ENCODE data around the gene NR2F1-AS1.
A peak's percentile ranks its signal among the peaks of the same experiment; 100 is the strongest.

NR2F1-AS1 gene

GRCh38 chr5:93603078-93603792 is 22.2 kb upstream of the NR2F1-AS1 start:
- no peak for DNase-seq

DNA sequence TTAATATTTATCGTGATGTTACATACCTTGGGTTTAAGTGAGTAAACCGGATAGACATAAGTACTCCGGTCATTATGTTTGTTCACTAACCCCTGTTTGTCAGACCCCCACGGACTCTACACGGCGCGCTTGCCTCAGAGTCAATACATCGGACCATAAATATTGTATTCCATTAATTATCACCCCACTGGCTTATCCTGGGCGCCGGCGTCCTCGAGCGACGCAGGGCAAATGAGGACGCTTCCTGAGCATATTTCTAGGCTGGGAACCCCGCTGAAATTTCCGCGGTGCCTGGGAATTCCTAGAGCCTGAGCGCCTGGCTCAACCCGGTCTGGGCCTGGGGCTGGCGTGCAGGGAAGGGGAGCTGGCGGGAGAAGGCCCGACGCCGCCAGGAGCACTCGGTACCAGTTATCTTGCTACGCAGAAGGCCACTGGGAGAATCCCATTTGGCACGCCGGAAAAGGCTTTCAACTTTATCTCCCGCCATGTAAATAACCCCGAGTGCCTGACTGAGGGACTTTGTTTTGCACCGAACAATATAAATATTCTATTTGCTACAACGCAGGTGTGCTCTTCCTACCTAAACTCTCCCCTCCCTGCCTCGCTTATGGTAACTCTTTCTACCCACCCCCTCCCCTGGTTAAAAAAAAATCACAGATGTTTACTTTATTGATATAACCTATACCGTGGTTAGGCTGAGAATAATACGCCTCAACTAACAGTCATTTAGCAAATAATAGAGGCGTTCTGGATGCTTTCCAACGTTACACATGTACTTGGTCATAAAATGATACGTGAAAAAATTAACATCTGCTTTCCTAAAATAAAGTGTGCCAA is 21.4 kb upstream of the NR2F1-AS1 start:
- DNase-seq = no peak

DNA sequence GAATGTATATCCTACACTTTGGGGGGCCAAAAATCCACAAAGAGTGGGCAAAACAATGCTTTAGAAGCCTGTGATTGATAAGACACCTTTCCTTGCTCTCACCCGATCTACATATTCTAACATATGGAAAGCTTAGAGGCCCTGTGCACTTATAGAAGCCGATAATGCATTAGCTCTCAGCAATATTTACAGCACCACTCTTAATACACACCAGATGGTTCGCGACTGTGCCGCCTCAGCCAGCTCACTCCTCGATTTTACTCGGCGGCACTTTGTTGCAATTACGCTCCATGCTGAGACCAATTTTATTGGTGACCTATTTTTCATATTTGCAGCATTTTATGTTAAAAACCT is 20.8 kb upstream of the NR2F1-AS1 start:
- DNase-seq = no peak

DNA sequence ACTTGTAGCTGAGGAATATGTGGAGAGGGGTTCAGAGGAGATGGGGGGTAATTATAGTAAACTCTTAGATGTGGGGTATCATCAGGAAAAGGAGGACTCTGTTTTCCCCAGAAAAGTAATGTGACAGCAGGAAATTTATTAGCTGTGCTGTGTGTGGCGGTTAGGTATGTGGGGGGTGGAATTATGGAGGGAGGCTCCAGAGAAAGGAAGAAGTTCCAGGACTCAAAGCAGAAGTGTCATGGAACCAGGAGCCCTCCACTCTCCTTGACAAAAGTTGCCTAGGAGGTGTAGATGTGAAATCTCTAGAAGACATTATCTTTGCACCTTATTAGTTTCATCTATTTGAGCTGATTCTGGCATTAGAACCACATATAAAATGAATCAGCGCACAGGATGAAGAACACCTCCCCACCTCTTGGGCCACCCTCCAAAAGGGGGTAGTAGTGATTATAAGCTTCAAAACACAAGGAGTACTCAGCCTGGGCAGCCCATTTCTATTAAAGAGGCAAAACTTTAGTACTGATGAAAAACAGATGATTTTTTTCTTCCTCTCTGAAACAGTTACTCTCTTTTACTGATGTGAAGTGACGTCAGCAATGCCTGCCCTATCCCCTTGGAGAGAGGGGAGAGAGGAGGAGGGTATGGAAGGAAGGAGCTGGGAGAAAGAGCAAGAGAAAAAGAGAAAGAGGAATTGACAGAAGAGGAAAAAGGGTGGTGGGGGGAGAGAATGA is 20.2 kb upstream of the NR2F1-AS1 start:
- peak; percentile 46 for DNase-seq

DNA sequence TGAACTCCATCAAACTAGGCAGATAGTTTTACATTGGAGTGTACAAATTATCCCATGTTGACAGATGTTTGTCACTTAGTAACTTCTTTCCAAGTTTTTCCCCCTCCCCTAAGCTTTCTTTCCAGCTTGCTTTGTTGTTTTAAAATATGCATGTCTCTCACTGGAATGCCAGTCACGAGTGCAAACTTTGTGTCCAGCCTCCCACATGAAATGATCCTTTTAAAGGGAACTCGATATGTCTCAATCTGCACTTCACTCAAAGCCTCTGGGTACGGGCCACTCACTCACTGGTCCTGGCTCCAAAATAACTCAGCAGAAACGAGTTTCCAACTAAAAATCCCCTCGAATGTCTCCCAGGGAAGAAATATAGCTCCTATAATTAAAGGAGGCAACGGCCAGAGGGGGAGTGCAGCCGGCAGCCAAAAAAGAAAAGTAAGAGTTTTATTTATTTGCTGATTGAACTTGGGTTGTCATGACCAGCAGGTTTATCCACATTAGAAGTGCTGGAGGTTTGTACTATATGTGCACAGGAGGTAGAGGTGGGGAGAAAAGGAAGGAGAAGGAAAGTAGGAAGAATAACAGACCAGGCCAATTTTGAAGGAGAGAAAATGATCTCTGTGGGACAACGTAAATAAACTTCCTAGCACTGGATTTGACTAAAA is 19.5 kb upstream of the NR2F1-AS1 start:
- no peak for DNase-seq

DNA sequence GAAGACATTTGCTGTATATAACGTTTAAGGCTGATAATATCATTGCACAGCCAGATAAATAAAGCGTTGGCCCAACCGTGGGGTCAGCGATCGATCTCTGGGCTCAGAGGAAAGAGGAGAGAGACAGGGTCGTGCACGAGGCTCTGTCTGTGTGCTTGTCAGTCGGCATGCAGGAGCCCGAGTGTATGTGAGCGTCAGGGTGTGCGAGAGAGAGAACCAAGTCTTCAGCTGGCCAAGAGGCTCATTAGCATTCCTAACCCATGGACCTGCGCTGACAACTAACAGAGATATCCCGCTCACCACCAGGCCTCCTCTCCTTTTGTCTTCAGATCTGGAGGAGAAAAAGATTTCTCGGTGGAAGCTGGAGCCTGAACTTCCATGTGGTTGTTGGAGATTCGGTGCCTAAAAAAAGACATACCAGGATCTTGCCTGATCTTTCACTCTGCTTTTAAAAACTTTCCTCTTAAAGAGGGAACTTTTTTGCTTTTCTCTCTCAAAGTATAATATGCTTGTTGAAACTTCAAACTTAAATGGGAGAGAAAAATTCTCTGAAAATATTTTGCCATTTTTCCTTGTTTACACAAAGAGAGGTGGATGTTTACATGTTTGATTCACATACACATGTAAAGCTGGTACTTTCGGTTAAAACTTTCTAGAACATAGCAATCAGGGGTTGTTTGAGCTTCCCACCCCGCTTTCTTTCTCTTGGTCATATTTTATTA is 18.5 kb upstream of the NR2F1-AS1 start:
- DNase-seq = no peak

DNA sequence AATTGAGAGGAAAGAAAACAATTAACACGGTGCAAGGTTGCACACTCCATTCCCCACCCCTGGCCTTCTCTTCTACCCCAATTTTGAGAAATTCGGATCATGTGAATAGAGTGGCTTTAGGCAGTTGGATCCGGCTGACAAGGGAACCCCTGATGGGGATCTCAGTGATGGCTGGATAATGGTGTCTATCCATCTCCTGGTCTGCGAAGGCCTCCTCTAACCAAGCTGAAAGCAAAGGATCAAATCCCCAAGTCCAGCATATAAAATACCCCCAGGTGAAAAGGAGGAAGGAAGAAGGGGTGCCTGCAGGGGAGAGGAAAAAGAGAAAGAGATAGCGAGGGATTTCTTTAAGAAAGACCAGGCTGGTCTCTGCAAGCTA is 18.0 kb upstream of the NR2F1-AS1 start:
- no peak for DNase-seq

DNA sequence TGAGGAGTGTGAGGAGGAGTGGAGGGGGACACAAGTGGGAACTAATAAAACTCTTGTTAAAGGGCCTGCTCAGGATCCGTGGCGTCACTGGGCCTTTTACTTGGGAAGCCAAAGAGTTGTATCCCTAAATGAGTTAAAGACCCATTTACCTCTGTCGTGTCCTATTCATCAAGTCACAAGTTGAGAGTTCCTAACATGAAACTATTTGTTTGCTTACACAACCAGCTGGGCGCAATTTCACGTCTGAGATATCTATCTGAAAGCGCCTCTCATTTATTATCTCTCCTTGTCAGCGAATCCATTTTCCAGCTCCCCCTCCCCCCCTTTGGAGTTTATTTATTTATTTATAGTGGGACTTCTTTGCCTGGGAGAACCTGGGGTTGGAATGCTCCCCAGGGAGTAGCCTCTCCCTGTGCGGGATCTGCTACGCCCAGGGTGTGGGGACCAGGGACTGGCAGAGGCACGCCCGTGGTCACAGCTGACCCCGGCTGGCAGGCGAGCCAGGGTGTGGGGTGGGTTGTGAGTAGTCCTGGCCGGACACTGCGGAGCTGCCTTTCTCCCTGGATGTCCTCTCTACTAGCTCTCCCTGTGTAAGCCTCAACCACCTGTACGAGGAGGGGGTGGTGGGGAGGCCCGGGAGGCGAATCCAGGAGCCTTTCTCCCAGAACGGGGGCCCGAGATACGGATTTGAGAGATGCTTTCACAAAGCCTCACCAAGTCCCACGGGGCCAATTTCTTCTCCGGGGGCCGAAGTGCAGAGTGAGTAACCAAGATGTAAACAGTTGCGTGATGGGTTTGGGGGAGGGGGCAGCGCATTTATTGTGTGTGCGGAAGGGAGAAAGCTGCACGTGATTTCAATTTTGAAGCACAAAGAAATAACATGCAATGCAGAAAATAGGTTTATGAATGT is 17.3 kb upstream of the NR2F1-AS1 start:
- DNase-seq = no peak

DNA sequence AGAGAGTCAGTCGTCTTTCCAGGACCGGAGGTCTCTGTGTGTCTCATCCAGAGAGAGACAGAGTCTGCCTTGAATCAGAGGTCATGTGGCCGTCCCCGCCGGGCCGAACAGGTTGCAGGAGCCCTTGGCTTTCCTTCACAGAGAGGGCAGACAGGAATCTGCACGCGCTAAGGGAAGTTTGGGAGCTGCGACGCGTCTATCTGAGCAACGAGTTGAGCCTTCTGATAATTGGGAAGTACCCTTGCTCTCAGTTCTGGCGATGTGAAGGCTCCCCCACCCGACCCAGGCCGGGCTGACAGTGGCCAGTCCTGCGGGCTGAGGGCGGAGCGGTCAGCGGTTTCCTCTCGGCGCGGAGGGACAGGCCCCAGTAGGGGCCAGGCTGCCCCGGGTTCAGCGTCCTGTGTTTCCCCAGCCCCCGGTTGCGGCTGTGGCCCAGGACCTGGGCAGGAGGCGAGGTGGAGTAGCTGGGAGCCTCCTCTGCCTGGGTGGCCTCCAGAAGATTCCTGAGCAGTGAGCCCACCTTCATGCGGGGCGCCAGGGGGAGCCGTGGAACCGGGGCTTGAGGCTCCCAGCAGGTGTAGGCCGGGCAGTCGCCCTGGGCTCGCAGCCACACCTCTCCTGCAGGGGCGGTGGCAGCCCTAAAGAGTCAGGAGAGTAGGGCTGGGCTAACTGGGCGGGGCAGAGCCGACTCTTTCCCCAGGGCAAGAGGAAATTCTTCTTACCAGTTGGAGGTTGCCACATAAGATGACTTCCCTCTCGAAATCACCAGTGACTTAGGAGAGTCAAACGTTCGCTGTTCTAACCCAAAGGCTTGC is 15.9 kb upstream of the NR2F1-AS1 start:
- no peak for DNase-seq

DNA sequence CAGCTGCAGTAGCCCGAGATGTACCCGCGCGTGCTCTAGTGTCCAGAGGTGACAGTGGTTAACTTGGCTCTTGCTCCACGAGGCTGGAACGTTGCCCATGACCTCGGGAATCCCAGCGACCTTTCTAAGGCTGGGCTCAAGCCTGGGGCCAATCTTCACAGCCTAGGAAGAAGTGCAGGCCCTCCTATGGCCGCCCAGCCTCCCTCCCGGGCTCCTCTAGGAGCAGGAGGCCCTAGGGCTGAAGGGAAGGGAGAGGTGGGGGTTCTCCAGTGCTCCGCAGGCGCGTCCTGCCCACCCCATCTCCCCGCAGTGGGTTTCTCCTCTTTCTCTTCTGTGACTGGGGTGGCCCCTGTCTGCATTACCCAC is 15.3 kb upstream of the NR2F1-AS1 start:
- DNase-seq = no peak

- no peak for DNase-seq
Measured at GRCh38 chr5:93595420-93596147, 14.6 kb upstream of the NR2F1-AS1 start.

DNA sequence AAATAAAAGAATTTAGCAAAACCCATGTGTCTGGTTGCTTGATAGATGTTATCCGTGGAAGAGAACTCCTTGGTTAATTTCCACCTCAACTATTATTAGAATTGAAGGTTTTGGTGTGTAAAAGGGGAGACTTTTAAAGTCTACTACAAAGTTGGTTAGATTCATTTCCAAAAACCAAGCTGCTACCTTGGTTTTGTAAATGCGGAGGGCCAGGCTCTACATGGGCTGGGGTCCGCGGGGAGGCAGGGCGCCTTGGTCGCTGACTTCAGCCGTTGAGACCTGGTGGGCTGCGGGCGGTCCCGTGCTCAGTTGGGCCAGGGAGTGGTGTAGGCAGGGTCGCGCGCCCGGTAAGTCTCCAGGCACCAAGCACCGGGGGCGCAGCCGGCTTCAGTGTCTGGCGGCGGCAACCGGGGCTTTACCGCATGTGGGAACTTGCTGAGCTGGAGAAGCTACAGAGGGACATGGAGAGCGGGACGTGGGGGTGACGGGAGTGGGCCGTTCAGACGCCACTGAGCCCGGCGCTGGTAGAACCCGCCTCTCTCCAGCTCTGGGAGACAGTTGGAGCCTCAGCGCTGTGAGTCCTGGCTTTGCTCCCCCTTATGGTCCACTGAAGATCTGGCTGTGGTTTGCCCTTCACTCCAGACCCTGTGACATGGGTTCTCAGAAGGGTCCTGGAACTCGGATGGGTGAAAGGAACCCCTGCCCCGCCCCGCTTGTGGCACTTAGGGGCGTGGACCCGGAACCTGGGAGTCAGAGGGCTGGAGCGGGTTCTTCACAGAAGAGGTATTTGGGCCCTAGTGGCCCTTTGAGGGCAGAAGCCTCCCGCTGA is 13.8 kb upstream of the NR2F1-AS1 start:
- DNase-seq = no peak

GRCh38 chr5:93593476-93594131 is 12.6 kb upstream of the NR2F1-AS1 start:
- no peak for DNase-seq

DNA sequence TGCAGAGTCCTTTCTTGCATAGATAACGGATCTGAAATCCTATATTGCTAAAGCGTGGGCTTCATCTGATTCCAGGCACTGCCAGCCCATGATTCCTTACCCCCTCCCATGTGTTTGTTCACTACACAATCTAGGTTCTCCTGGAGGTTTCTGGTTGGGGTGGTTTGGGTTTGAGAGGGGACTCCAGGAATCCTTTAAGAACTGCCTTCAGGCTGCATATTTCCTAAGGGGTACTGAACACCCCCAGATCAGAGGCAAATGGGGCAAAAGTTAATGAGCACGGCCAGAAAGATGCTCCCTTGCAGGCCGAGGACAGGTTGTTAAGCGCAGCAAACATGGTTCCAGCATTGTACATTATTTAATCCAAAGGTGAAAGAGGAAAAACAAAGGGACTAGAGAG is 11.9 kb upstream of the NR2F1-AS1 start:
- no peak for DNase-seq

DNA sequence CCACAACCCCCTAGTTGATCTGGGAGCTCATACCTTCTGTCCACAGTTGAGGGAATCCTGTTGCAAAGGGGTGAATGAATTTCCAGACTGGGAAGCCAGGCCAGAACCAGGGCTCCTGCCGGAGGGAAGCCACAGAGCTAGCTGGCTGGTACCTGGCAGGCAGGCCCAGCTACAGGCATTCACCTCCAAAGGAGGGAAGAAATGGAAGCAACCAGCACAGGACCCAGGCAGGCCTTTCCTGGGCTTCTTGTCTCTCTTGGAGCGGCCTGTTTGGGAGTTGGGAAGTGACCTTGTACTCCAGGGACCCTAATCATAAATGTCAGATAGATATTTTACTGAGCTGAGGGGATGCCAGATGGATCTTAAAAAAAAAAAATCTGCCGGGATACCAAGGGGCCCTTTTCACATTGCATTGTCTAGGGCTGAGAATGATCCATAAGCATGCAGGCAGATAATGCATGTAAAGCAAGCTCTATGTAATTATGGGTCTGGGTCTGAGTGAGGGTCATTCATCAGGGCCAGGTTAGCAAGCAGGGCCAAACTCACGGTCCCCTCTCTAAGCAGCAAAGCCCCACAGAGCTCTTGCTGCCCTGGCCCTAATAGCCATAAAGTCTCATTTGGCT is 10.4 kb upstream of the NR2F1-AS1 start:
- DNase-seq = no peak

DNA sequence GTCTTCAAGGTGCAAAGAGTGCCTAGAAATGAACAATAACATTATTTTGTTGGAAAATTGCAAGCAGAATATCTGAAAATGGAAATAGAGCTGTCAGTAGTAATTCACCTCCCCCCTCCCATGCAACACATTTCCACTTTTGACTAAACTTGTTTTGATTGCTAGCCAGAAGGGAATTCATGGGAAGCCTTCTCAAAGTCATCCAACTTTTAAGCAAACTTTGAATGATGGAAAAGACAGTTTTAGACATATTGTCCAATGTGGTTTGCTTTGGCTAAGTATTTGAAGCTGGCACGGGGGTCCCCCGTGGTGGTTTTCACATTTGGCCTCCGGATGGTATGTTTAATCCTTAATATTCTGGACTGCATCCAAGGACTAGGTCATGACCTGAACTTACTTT is 9.5 kb upstream of the NR2F1-AS1 start:
- DNase-seq = no peak

GRCh38 chr5:93589829-93590215 is 8.8 kb upstream of the NR2F1-AS1 start:
- DNase-seq = no peak

All from fibroblast of skin of right biceps (primary cell).